Measurements from ENCODE around the gene GOLT1B.

GOLT1B gene

DNA sequence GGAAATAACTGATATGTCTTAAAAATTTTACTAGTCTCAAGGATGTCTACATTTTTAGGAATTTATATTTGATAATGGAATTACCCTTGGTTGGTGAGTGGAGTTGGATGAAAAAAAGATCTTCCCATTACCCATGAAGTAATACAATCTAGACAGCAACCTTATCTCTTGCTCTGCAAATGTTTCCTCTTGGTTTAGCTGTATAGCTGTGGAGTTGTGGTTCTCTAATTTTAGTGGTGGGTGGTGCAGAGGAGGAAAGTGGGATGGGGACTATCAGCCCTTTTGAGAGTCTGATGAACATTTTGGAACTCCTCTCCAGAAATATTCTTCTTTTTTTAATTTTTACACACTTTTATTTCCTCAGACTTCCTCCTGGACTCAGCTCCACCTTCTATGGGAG is 41.6 kb downstream of the GOLT1B start:
- Histone ChIP-seq H3K9me3 (no peaks in the 10 kb centered on the region), H3K4me3 (ENCODE audit: low read depth in 1 of 2, low read length in 1 of 2) (no peak overlapping the region), H3K27me3 (no peaks in the 10 kb centered on the region), H3K27ac (no peak overlapping the region), H3K36me3 (no peaks in the 10 kb centered on the region), H3K4me1 (ENCODE audit: control insufficient read depth in 1 of 2, insufficient read depth in 1 of 2, low read depth in 1 of 2, low read length in 1 of 2) (no peaks in the 10 kb centered on the region)
- TF ChIP-seq, protein P1, sequence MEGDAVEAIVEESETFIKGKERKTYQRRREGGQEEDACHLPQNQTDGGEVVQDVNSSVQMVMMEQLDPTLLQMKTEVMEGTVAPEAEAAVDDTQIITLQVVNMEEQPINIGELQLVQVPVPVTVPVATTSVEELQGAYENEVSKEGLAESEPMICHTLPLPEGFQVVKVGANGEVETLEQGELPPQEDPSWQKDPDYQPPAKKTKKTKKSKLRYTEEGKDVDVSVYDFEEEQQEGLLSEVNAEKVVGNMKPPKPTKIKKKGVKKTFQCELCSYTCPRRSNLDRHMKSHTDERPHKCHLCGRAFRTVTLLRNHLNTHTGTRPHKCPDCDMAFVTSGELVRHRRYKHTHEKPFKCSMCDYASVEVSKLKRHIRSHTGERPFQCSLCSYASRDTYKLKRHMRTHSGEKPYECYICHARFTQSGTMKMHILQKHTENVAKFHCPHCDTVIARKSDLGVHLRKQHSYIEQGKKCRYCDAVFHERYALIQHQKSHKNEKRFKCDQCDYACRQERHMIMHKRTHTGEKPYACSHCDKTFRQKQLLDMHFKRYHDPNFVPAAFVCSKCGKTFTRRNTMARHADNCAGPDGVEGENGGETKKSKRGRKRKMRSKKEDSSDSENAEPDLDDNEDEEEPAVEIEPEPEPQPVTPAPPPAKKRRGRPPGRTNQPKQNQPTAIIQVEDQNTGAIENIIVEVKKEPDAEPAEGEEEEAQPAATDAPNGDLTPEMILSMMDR (IDR thresholded peaks at IDR 0.05) = no peak

DNA sequence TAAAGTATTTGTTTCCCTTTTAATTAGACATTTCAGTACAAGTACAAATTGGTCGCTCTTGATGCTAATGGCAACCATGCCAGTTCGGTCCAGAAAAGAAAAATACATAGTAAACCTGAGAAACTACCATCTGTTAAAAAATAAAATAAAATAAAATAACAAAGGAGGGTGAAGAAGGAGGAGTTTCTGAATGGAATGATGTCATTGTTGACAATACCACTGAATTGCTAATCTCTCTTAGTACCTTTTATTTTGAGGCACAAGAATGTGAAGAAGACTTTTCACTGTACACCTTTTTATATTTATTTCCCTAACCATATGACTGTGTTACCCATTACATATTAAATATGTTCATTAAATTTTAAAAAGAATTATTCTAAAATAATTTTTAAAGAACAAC is 44.0 kb downstream of the GOLT1B start:
- Histone ChIP-seq H3K27ac (no peak overlapping the region), H3K36me3 (no peaks in the 10 kb centered on the region), H3K27me3 (no peaks in the 10 kb centered on the region), H3K9me3 (no peaks in the 10 kb centered on the region), H3K4me1 (ENCODE audit: control insufficient read depth in 1 of 2, insufficient read depth in 1 of 2, low read depth in 1 of 2, low read length in 1 of 2) (no peaks in the 10 kb centered on the region), H3K4me3 (ENCODE audit: low read depth in 1 of 2, low read length in 1 of 2) (no peak overlapping the region)
- TF ChIP-seq, protein P1 (IDR thresholded peaks at IDR 0.05) = no peak

DNA sequence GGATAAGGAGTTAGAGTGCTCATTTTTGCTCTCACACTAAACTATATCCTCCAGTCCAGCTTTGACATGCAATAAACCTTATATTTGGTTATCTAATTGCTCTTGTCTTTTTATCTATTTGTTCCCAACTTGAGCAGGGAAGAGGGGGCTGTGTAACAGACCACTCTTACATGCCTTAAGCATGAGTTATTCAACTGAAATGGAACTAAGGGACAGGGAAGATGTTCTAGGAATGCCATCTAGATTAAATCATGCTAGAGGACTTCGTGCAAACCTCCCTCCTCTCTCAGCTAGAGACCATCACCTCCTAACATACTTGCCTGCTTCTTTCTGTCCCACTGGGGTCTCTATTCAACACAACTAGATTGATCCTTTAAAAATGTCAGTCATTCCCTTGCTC is 45.1 kb downstream of the GOLT1B start:
- no peak overlapping the region for H3K4me3 ChIP-seq (ENCODE audit: low read depth in 1 of 2, low read length in 1 of 2)
- TF ChIP-seq, protein P1 (IDR thresholded peaks at IDR 0.05) = no peak

DNA sequence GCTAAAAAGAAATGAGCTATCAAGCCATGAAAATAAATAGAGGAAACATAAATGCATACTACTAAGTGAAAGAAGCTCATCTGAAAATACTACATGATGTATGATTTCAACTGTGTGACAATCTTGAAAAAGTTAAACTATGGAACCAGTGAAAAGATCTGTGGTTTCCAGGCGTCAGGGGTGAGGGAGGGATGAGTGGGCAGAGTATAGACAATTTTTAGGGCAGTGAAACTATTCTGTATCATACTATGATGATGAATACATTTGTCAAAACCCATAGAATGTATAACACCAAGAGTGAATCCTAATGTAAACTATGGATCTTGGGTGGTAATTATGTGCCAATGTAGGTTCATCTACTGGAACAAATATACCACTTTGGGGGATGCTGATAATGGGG is 45.8 kb downstream of the GOLT1B start:
- Histone ChIP-seq H3K27me3 (no peaks in the 10 kb centered on the region), H3K4me3 (ENCODE audit: low read depth in 1 of 2, low read length in 1 of 2) (no peak overlapping the region), H3K27ac (no peak overlapping the region), H3K4me1 (ENCODE audit: control insufficient read depth in 1 of 2, insufficient read depth in 1 of 2, low read depth in 1 of 2, low read length in 1 of 2) (no peaks in the 10 kb centered on the region), H3K9me3 (no peaks in the 10 kb centered on the region), H3K36me3 (no peaks in the 10 kb centered on the region)
- TF ChIP-seq, protein P1 (IDR thresholded peaks at IDR 0.05) = no peak

More for the DNA sequence above, 45.1 kb downstream of the GOLT1B start:
- Histone ChIP-seq H3K36me3 (no peaks in the 10 kb centered on the region), H3K4me1 (ENCODE audit: control insufficient read depth in 1 of 2, insufficient read depth in 1 of 2, low read depth in 1 of 2, low read length in 1 of 2) (no peaks in the 10 kb centered on the region), H3K27ac (no peak overlapping the region), H3K27me3 (no peaks in the 10 kb centered on the region), H3K9me3 (no peaks in the 10 kb centered on the region)

DNA sequence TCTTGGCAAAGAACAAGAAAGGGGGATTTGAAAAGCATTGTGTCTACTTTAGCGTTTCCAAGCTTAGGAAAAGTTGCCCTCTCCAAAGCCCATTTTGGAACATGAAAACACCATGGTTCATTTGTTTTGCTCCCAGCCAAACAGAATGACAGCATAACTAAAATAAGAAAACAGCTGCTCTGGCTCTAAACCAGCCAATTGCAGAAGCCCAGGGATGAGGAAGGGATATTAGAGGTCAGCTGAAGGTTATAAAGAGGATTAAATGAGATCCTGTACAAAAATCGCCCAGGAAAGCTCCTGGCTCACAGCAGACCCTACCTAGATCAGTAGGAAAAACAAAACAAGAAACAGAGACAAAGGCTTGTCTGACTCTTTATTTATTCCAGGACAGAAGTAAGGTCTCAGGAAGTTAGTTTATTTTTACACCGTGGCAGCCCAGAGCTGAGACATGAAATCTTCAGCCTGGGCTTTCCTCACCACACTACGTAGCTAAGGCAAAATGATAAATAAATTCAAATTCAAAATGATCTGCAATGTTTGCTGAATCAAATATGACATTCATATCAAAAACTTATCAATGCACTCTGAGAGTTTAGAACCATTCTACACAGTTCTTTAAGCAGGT is 50.4 kb downstream of the GOLT1B start:
- Histone ChIP-seq H3K4me1 (ENCODE audit: control insufficient read depth in 1 of 2, insufficient read depth in 1 of 2, low read depth in 1 of 2, low read length in 1 of 2) (no peaks in the 10 kb centered on the region), H3K9me3 (no peaks in the 10 kb centered on the region), H3K36me3 (no peaks in the 10 kb centered on the region), H3K4me3 (ENCODE audit: low read depth in 1 of 2, low read length in 1 of 2) (no peak overlapping the region), H3K27me3 (no peaks in the 10 kb centered on the region), H3K27ac (no peak overlapping the region)
- TF ChIP-seq, protein P1 (IDR thresholded peaks at IDR 0.05) = no peak
